Loucy (cell line): ENCODE results near the gene USP25.

ENCODE experiments used
- H2AFZ ChIP-seq: fragments of 200-600 bp; sonication (generic); 2 replicates; pipeline ENCODE4 v1.6.0; 2016; ENCODE audit warnings: antibody characterized with exemption, mild to moderate bottlenecking, low read length, moderate library complexity
- H3F3A ChIP-seq: fragments of 200-600 bp; 2 replicates; pipeline ENCODE4 v1.6.0; 2016; ENCODE audit warnings: antibody characterized with exemption, low read depth, mild to moderate bottlenecking
- H3K27me3 ChIP-seq: fragments of 200-600 bp; sonication (generic); 2 replicates; pipeline ENCODE4 v1.6.1; 2014; ENCODE audit warnings: low read length, mild to moderate bottlenecking; ENCODE audit not compliant: insufficient read depth, poor library complexity, severe bottlenecking
- H3K36me3 ChIP-seq: fragments of 200-600 bp; sonication (generic); 2 replicates; pipeline ENCODE4 v1.6.1; 2016; ENCODE audit warnings: low read length; ENCODE audit not compliant: insufficient read depth
- H3K4me1 ChIP-seq: fragments of 200-600 bp; sonication (generic); 2 replicates; pipeline ENCODE4 v1.5.1; 2014; ENCODE audit warnings: low read length, mild to moderate bottlenecking; ENCODE audit not compliant: insufficient read depth, poor library complexity, severe bottlenecking
- H3K4me2 ChIP-seq: fragments of 200-600 bp; sonication (generic); 2 replicates; pipeline ENCODE4 v1.6.0; 2014; ENCODE audit warnings: antibody characterized with exemption, low read length, low read depth, mild to moderate bottlenecking; ENCODE audit not compliant: poor library complexity, severe bottlenecking
- H3K4me3 ChIP-seq: fragments of 200-600 bp; sonication (generic); 2 replicates; pipeline ENCODE4 v1.5.1; 2014; ENCODE audit warnings: low read length, mild to moderate bottlenecking, mixed read lengths; ENCODE audit not compliant: poor library complexity, severe bottlenecking
- H3K79me2 ChIP-seq: fragments of 200-600 bp; sonication (generic); 2 replicates; pipeline ENCODE4 v1.6.1; 2014; ENCODE audit warnings: low read length; ENCODE audit not compliant: insufficient read depth
- H3K9ac ChIP-seq: fragments of 200-600 bp; sonication (generic); 2 replicates; pipeline ENCODE4 v1.6.0; 2014; ENCODE audit warnings: mild to moderate bottlenecking, low read depth, low read length, moderate library complexity; ENCODE audit not compliant: poor library complexity, severe bottlenecking
- H3K9me2 ChIP-seq: fragments of 200-600 bp; sonication (generic); replicated peaks from 2 replicates; pipeline ENCODE4 v1.6.1; 2016; ENCODE audit warnings: low read depth, low read length, mixed read lengths
- H3K9me3 ChIP-seq: fragments of 200-600 bp; sonication (generic); 2 replicates; pipeline ENCODE4 v1.6.1; 2014; ENCODE audit warnings: mild to moderate bottlenecking, antibody characterized with exemption, low read length, low read depth; ENCODE audit not compliant: insufficient read depth
- H4K20me1 ChIP-seq: fragments of 200-600 bp; sonication (generic); 2 replicates; pipeline ENCODE4 v1.6.0; 2014; ENCODE audit warnings: antibody characterized with exemption, low read length, mild to moderate bottlenecking; ENCODE audit not compliant: insufficient read depth, poor library complexity, severe bottlenecking
- CTCF ChIP-seq: fragments of 200-600 bp; sonication (generic); conservative IDR thresholded peaks from 2 replicates; pipeline ENCODE4 v1.5.1; 2014; ENCODE audit warnings: mild to moderate bottlenecking, antibody characterized with exemption, low read length
- EZH2phosphoT487 ChIP-seq: fragments of 200-600 bp; IDR thresholded peaks from 2 replicates; pipeline ENCODE4 v1.6.1; 2018; ENCODE audit warnings: antibody characterized with exemption, mild to moderate bottlenecking, moderate library complexity, borderline replicate concordance

The USP25 gene

GRCh38 chr21:15682977-15683376 is 46.8 kb upstream of the USP25 start:
- H2AFZ ChIP-seq, result peak overlapping the region; percentile 81; the same call in 1 of the 2 replicates
- H3K9me2 ChIP-seq, result no peaks in the 10 kb centered on the region
- no peaks in the 10 kb centered on the region for H3K9me3 ChIP-seq

GRCh38 chr21:15686506-15686905 is 43.3 kb upstream of the USP25 start:
- Histone ChIP-seq H3K36me3 (no peaks in the 10 kb centered on the region), H3K4me2 (no peak overlapping the region), H2AFZ (no peak overlapping the region), H4K20me1 (no peaks in the 10 kb centered on the region), H3F3A (no peaks in the 10 kb centered on the region), H3K9me3 (no peaks in the 10 kb centered on the region), H3K9me2 (no peaks in the 10 kb centered on the region), H3K79me2 (no peaks in the 10 kb centered on the region), H3K27me3 (peaks cover 37% of the 10 kb centered on the region), H3K4me3 (no peak overlapping the region), H3K9ac (no peak overlapping the region), H3K4me1 (peaks cover 18% of the 10 kb centered on the region)
- TF ChIP-seq CTCF, result no peak

More at GRCh38 chr21:15682977-15683376, 46.8 kb upstream of the USP25 start:
- TF ChIP-seq CTCF, result no peak
- TF ChIP-seq EZH2phosphoT487, result no peak
- Histone ChIP-seq H3F3A (no peaks in the 10 kb centered on the region), H4K20me1 (no peaks in the 10 kb centered on the region), H3K4me1 (peaks cover 8% of the 10 kb centered on the region), H3K9ac (no peak overlapping the region), H3K27me3 (peaks cover 34% of the 10 kb centered on the region), H3K4me2 (no peak overlapping the region), H3K79me2 (no peaks in the 10 kb centered on the region), H3K36me3 (no peaks in the 10 kb centered on the region), H3K4me3 (no peak overlapping the region)

- H3K4me1 ChIP-seq, result peaks cover 14% of the 10 kb centered on the region
- no peak overlapping the region for H3K4me3 ChIP-seq
- no peaks in the 10 kb centered on the region for H4K20me1 ChIP-seq
- TF ChIP-seq EZH2phosphoT487 (no peak), CTCF (no peak)
- no peak overlapping the region for H3K9ac ChIP-seq
- no peaks in the 10 kb centered on the region for H3K79me2 ChIP-seq
- H3K36me3 ChIP-seq, result no peaks in the 10 kb centered on the region
- no peaks in the 10 kb centered on the region for H3F3A ChIP-seq
- no peak overlapping the region for H2AFZ ChIP-seq
- H3K9me2 ChIP-seq, result no peaks in the 10 kb centered on the region
- no peaks in the 10 kb centered on the region for H3K9me3 ChIP-seq
- H3K4me2 ChIP-seq, result no peak overlapping the region
- H3K27me3 ChIP-seq, result peaks cover 37% of the 10 kb centered on the region
Observed at GRCh38 chr21:15687208-15687607, 42.6 kb upstream of the USP25 start.
